Fibroblast of lung (primary cell): ENCODE results near the gene C1orf116. TPM values are rescaled to one million over a fixed set of nuclear protein-coding genes. Genes with fewer than 3 reads are reported as not detected.

Source experiments
- DNase-seq, 2 donors: peaks; one replicate each; pipeline versions ENCODE4 v3.0.0 to v3.0.0-alpha.2; 2010; ENCODE audit warnings: low read depth in 2 of 2
- H2AFZ ChIP-seq: 2 replicates; pipeline ENCODE4 v1.5.1; 2012; ENCODE audit warnings: low read length, control low read depth, inconsistent platforms
- H3K27ac ChIP-seq: 2 replicates; pipeline ENCODE4 v1.5.1; 2011; ENCODE audit warnings: low read length, control low read depth; ENCODE audit not compliant: insufficient read depth
- H3K27me3 ChIP-seq: 2 replicates; pipeline ENCODE4 v1.5.1; 2011; ENCODE audit warnings: mild to moderate bottlenecking, low read length; ENCODE audit not compliant: control insufficient read depth, insufficient read depth
- H3K36me3 ChIP-seq: 2 replicates; pipeline ENCODE4 v1.5.1; 2011; ENCODE audit warnings: low read length; ENCODE audit not compliant: control insufficient read depth, insufficient read depth
- H3K4me1 ChIP-seq: 2 replicates; pipeline ENCODE4 v1.5.1; 2011; ENCODE audit warnings: low read length; ENCODE audit not compliant: control insufficient read depth, insufficient read depth; ENCODE audit errors: extremely low read depth
- H3K4me2 ChIP-seq: 2 replicates; pipeline ENCODE4 v1.5.1; 2011; ENCODE audit warnings: low read length, control low read depth; ENCODE audit not compliant: insufficient read depth; ENCODE audit errors: extremely low read depth
- H3K4me3 ChIP-seq, 4 experiments: fragments of 200-600 bp in 1 of 4; sonication (generic) in 1 of 4; replicated peaks in 1 of 4; 2 replicates each; pipeline ENCODE4 v1.5.1; 2011 to 2016; ENCODE audit warnings: low read length in 4 of 4, low read depth in 3 of 4, mild to moderate bottlenecking in 3 of 4, control low read depth in 2 of 4, inconsistent platforms in 1 of 4, mixed read lengths in 1 of 4; ENCODE audit not compliant: insufficient read depth in 1 of 4; ENCODE audit errors: control extremely low read depth in 1 of 4
- H3K79me2 ChIP-seq: 2 replicates; pipeline ENCODE4 v1.5.1; 2012; ENCODE audit warnings: mild to moderate bottlenecking, low read length, inconsistent platforms; ENCODE audit not compliant: control insufficient read depth, insufficient read depth
- H3K9ac ChIP-seq: 2 replicates; pipeline ENCODE4 v1.5.1; 2011; ENCODE audit warnings: mild to moderate bottlenecking, low read length, control low read depth; ENCODE audit not compliant: insufficient read depth
- H3K9me3 ChIP-seq: 2 replicates; pipeline ENCODE4 v1.5.1; 2012; ENCODE audit warnings: low read depth, low read length; ENCODE audit not compliant: control insufficient read depth, insufficient read depth
- H4K20me1 ChIP-seq: 2 replicates; pipeline ENCODE4 v1.5.1; 2011; ENCODE audit warnings: low read length; ENCODE audit not compliant: control insufficient read depth, insufficient read depth; ENCODE audit errors: extremely low read depth
- CTCF ChIP-seq, 2 donors: IDR thresholded peaks in 1 of 2; conservative IDR thresholded peaks in 1 of 2; 1 replicate in 1 of 2; 2 replicates in 1 of 2; pipeline ENCODE4 v1.5.1; 2011 to 2012; ENCODE audit warnings: low read length in 2 of 2, control low read depth in 1 of 2, inconsistent platforms in 1 of 2, low read depth in 1 of 2, mild to moderate bottlenecking in 1 of 2
- EZH2 ChIP-seq: IDR thresholded peaks from 2 replicates; pipeline ENCODE4 v1.5.1; 2012; ENCODE audit warnings: low read length, control low read depth, mild to moderate bottlenecking; ENCODE audit errors: missing control alignments
- polyA plus RNA-seq, 2 donors: library from polyadenylated mRNA; depleted of rRNA in 1 of 2; stranded (reverse) in 1 of 2; unstranded in 1 of 2; fragments of >200 nt; gene quantifications; 2 replicates each; pipeline ENCODE4 v1.2.1, GENCODE V29; 2011 to 2012; ENCODE audit warnings: missing spikeins in 1 of 2
- total RNA-seq: library from RNA; depleted of rRNA; stranded (reverse); fragments of >200 nt; gene quantifications from 2 replicates; pipeline ENCODE4 v1.2.1, GENCODE V29; 2014

Gene C1orf116
- total and polyA plus RNA-seq, 2 donors (not counting 1 experiment from before 2014, with no cell fraction given), result 0.06 TPM; not detected in 1

GRCh38 chr1:207051191-207051943 is 18.8 kb upstream of the C1orf116 start, which contains the start of gene YOD1:
YOD1 (minus strand) TSS chr1:207051208; CDS start chr1:207051030, 178 bp downstream.
- H2AFZ ChIP-seq, result peak within 1 kb of the TSS; percentile 93
- H3K4me3 ChIP-seq, result peak within 1 kb of the TSS; percentile 88 to 99 (median 92)
- peak within 1 kb of the TSS; percentile 92 for H3K27ac ChIP-seq
- H3K4me1 ChIP-seq, result no peaks in the 10 kb centered on the region
- H3K4me2 ChIP-seq, result peak within 1 kb of the TSS; percentile 72
- no peak for TF ChIP-seq EZH2
- no peak for TF ChIP-seq CTCF (conservative IDR thresholded peaks at IDR 0.05 in 1 of 2, IDR thresholded peaks at IDR 0.05 in 1 of 2; ENCODE audit: low read depth in 1 of 2, low read length in 2 of 2)
- DNase-seq, result peak in 1 of 2 donors; percentile 79
- no peaks in the 10 kb centered on the region for H3K9me3 ChIP-seq
- peaks cover 25% of the 10 kb centered on the region for H3K79me2 ChIP-seq
- H3K36me3 ChIP-seq, result peaks cover 5% of the 10 kb centered on the region
- no peaks in the 10 kb centered on the region for H4K20me1 ChIP-seq
- H3K9ac ChIP-seq, result peak within 1 kb of the TSS; percentile 93
- no peaks in the 10 kb centered on the region for H3K27me3 ChIP-seq

GRCh38 chr1:207050480-207051190 is 18.1 kb upstream of the C1orf116 start:
- Histone ChIP-seq H3K27me3 (no peaks in the 10 kb centered on the region), H3K9ac (peak overlapping the region; percentile 93), H3K9me3 (no peaks in the 10 kb centered on the region), H3K4me3 (peak overlapping the region; percentile 88 to 99 (median 92)), H3K27ac (peak overlapping the region; percentile 92), H3K4me2 (peak overlapping the region; percentile 72), H3K4me1 (peaks cover 1% of the 10 kb centered on the region), H2AFZ (peak overlapping the region; percentile 93), H3K79me2 (peaks cover 27% of the 10 kb centered on the region), H3K36me3 (peaks cover 5% of the 10 kb centered on the region), H4K20me1 (no peaks in the 10 kb centered on the region)
- TF ChIP-seq EZH2 (no peak), CTCF (conservative IDR thresholded peaks at IDR 0.05 in 1 of 2, IDR thresholded peaks at IDR 0.05 in 1 of 2; ENCODE audit: low read depth in 1 of 2, low read length in 2 of 2) (no peak)
- DNase-seq, result peak; percentile 85 to 93

GRCh38 chr1:207049974-207050391 is 17.4 kb upstream of the C1orf116 start:
- Histone ChIP-seq H3K4me3 (peak overlapping the region; percentile 88 to 99 (median 92)), H3K27me3 (no peaks in the 10 kb centered on the region), H3K9me3 (no peaks in the 10 kb centered on the region), H2AFZ (peak overlapping the region; percentile 85), H3K36me3 (peaks cover 5% of the 10 kb centered on the region), H3K27ac (peak overlapping the region; percentile 92), H3K4me2 (peak overlapping the region; percentile 61), H4K20me1 (no peaks in the 10 kb centered on the region), H3K4me1 (peaks cover 2% of the 10 kb centered on the region), H3K9ac (peak overlapping the region; percentile 93), H3K79me2 (peaks cover 27% of the 10 kb centered on the region)
- DNase-seq, result peak; percentile 38 to 62
- peak; percentile 76 to 87 for TF ChIP-seq CTCF (conservative IDR thresholded peaks at IDR 0.05 in 1 of 2, IDR thresholded peaks at IDR 0.05 in 1 of 2; ENCODE audit: low read depth in 1 of 2, low read length in 2 of 2)
- no peak for TF ChIP-seq EZH2
